HL-60 (cell line): Measurements from ENCODE around the gene RTN4RL2.
A peak's percentile ranks its signal among the peaks of the same experiment; 100 is the strongest.

Source experiments
- DNase-seq, 2 experiments: peaks; one replicate each; pipeline ENCODE4 v3.0.0-alpha.2; 2010 to 2020; ENCODE audit warnings: low read depth in 1 of 2, low spot score in 1 of 2
- H3K27ac ChIP-seq: fragments of 250-450 bp; sonication (Bioruptor Pico); replicated peaks from 2 replicates; pipeline ENCODE4 v1.5.1; 2020; ENCODE audit warnings: mild to moderate bottlenecking, moderate library complexity
- H3K27me3 ChIP-seq: fragments of 250-450 bp; sonication (Bioruptor Pico); 2 replicates; pipeline ENCODE4 v1.5.1; 2021; ENCODE audit warnings: mild to moderate bottlenecking, moderate library complexity; ENCODE audit not compliant: insufficient read depth, poor library complexity, severe bottlenecking
- H3K4me3 ChIP-seq: replicated peaks from 2 replicates; pipeline ENCODE4 v1.5.1; 2011; ENCODE audit warnings: mild to moderate bottlenecking, control low read depth, low read length; ENCODE audit not compliant: insufficient read depth
- CTCF ChIP-seq: IDR thresholded peaks from one replicate; pipeline ENCODE4 v1.5.1; 2011; ENCODE audit warnings: low read length, control low read depth, inconsistent platforms; ENCODE audit not compliant: insufficient read depth
- GABPA ChIP-seq: IDR thresholded peaks from 2 replicates; pipeline ENCODE4 v1.6.1; 2012; ENCODE audit warnings: low read depth
- POLR2AphosphoS5 ChIP-seq: IDR thresholded peaks from 2 replicates; pipeline ENCODE4 v1.6.1; 2012; ENCODE audit warnings: low read depth
- REST ChIP-seq: IDR thresholded peaks from 2 replicates; pipeline ENCODE4 v1.6.1; 2012; ENCODE audit warnings: low read depth; ENCODE audit not compliant: insufficient replicate concordance
- SPI1 ChIP-seq: IDR thresholded peaks from 2 replicates; pipeline ENCODE4 v1.6.1; 2012; ENCODE audit warnings: low read depth, mild to moderate bottlenecking, borderline replicate concordance

The RTN4RL2 gene

GRCh38 chr11:57482782-57483561 is 22.6 kb downstream of the RTN4RL2 start:
- H3K27me3 ChIP-seq = no peaks in the 10 kb centered on the region
- DNase-seq = peak in 1 of 2 experiments; percentile 54
- H3K27ac ChIP-seq = peak overlapping the region; percentile 86
- no peak overlapping the region for H3K4me3 ChIP-seq
- TF ChIP-seq CTCF (no peak), GABPA (no peak), REST (no peak), POLR2AphosphoS5 (no peak), SPI1 (no peak)

- DNase-seq = no peak
These were observed 23.2 kb downstream of the RTN4RL2 start for GRCh38 chr11:57483562-57483918.

More at GRCh38 chr11:57483562-57483918, 23.2 kb downstream of the RTN4RL2 start:
- H3K27ac ChIP-seq = peak overlapping the region; percentile 86
- TF ChIP-seq GABPA (no peak), POLR2AphosphoS5 (no peak), SPI1 (no peak), REST (no peak), CTCF (no peak)
- H3K27me3 ChIP-seq = no peaks in the 10 kb centered on the region
- no peak overlapping the region for H3K4me3 ChIP-seq
